ENCODE data around the gene RAB24. TPM values are rescaled to one million over a fixed set of nuclear protein-coding genes. Genes with fewer than 3 reads are reported as not detected.

The RAB24 gene
- total and polyA plus RNA-seq, 8 donors: 1.8 to 87.2 (median 22.2) TPM

DNA sequence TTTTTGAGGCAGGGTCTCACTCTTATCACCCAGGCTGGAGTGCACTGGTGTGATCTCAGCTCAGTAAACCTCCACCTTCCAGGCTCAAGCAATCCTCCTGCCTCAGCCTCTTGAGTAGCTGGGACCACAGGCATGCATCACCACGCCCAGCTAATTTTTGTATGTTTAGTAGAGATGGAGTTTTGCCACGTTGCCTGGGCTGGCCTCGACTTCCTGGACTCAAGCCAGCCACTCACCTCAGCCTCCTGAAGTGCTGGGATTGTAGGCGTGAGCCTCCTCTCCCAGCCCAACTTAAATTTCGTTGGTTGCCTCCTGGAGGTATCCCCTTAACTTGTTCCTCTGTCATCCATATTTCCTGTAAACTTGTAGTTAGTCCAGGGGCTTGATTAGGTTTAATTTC lies 47.2 kb downstream of the RAB24 start:
- TF ChIP-seq POLR2AphosphoS5 (IDR thresholded peaks at IDR 0.05) (no peak), EP300 (IDR thresholded peaks at IDR 0.05) (no peak), POLR2A (IDR thresholded peaks at IDR 0.05) (no peak)
- TF ChIP-seq, protein P1, sequence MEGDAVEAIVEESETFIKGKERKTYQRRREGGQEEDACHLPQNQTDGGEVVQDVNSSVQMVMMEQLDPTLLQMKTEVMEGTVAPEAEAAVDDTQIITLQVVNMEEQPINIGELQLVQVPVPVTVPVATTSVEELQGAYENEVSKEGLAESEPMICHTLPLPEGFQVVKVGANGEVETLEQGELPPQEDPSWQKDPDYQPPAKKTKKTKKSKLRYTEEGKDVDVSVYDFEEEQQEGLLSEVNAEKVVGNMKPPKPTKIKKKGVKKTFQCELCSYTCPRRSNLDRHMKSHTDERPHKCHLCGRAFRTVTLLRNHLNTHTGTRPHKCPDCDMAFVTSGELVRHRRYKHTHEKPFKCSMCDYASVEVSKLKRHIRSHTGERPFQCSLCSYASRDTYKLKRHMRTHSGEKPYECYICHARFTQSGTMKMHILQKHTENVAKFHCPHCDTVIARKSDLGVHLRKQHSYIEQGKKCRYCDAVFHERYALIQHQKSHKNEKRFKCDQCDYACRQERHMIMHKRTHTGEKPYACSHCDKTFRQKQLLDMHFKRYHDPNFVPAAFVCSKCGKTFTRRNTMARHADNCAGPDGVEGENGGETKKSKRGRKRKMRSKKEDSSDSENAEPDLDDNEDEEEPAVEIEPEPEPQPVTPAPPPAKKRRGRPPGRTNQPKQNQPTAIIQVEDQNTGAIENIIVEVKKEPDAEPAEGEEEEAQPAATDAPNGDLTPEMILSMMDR (IDR thresholded peaks at IDR 0.05): no peak
- Histone ChIP-seq H3K9me3 (no peaks in the 10 kb centered on the region), H3K36me3 (peaks cover 48 to 99% (median 97%) of the 10 kb centered on the region in 4 donors), H3K4me3 (no peak overlapping the region), H3K27ac (no peak overlapping the region), H3K27me3 (no peaks in the 10 kb centered on the region), H3K4me1 (no peaks in the 10 kb centered on the region)
- 26 to 46% (median 35%) methylated on average over 5 of the region's 5 CpGs for whole genome bisulfite sequencing, 5 donors
- peak; percentile 29 to 58 for DNase-seq
- intact Hi-C loops (cut with DNase I; ENCODE audit: low total_unique reads): no loop called here

DNA sequence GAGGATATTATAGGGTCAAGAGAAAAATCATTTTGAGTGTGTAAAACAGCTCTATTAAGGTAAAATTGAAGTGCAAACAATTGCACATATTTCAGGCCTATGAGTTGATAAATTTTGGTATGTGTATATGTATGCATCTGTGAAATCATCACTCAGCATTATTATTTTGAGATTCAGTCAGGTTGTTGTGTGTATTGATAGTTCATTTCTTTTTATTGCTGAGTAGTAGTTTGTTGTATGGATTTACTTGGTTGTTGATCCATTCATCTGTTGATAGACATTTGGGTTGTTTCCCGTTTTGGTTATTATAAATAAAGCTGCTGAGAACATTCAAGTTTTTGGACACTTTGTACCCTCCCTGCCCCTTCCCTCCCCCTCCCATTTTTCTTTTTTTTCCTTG lies 50.3 kb downstream of the RAB24 start:
- WGBS, 5 donors: 63 to 93% (median 81%) methylated on average over 1 of the region's 1 CpG
- DNase-seq: no peak
- Histone ChIP-seq H3K27ac (no peak overlapping the region), H3K4me3 (no peak overlapping the region), H3K27me3 (no peaks in the 10 kb centered on the region), H3K36me3 (peaks cover 37 to 98% (median 96%) of the 10 kb centered on the region in 4 donors), H3K9me3 (no peaks in the 10 kb centered on the region), H3K4me1 (no peaks in the 10 kb centered on the region)
- no peak for TF ChIP-seq EP300 (IDR thresholded peaks at IDR 0.05)
- no peak for TF ChIP-seq POLR2A (IDR thresholded peaks at IDR 0.05)
- TF ChIP-seq POLR2AphosphoS5 (IDR thresholded peaks at IDR 0.05): no peak
- TF ChIP-seq, protein P1 (IDR thresholded peaks at IDR 0.05): no peak
- intact Hi-C loops (cut with DNase I; ENCODE audit: low total_unique reads): no loop called here

Other genes starting within 250 kb of the RAB24 start
- 100 to 1,000 TPM in 1 of 5 donors, 10 to 100 TPM in 3, 1 to 10 TPM in 1; 4.1 to 145 (median 11.0) TPM for gene FGFR4, start 216.8 kb downstream of the RAB24 start, total RNA-seq
- 10 to 100 TPM in 2 of 3 donors, 1 to 10 TPM in 1; 5.2 to 17.0 (median 15.9) TPM for gene FGFR4, start 216.8 kb downstream of the RAB24 start, polyA plus RNA-seq
- 10 to 100 TPM; 17.5 to 69.9 (median 40.0) TPM for gene NSD1, start 169.9 kb downstream of the RAB24 start, total RNA-seq
- 1 to 10 TPM; 5.1 to 6.9 (median 5.9) TPM for gene NSD1, start 169.9 kb downstream of the RAB24 start, polyA plus RNA-seq
- gene PRELID1, start 80 bp upstream of the RAB24 start, total RNA-seq: 100 to 1,000 TPM in 3 of 5 donors, 10 to 100 TPM in 2; 82.4 to 201 (median 127) TPM
- 100 to 1,000 TPM; 140 to 177 (median 171) TPM for gene PRELID1, start 80 bp upstream of the RAB24 start, polyA plus RNA-seq
- gene MXD3, start 8.2 kb upstream of the RAB24 start, total RNA-seq: 10 to 100 TPM in 4 of 5 donors, 1 to 10 TPM in 1; 6.8 to 86.9 (median 25.0) TPM
- 10 to 100 TPM in 2 of 3 donors, 1 to 10 TPM in 1; 7.6 to 17.8 (median 15.0) TPM for gene MXD3, start 8.2 kb upstream of the RAB24 start, polyA plus RNA-seq
- 100 to 1,000 TPM in 3 of 5 donors, 10 to 100 TPM in 2; 73.5 to 621 (median 187) TPM for gene LMAN2, start 47.9 kb upstream of the RAB24 start, total RNA-seq
- 100 to 1,000 TPM in 1 of 3 donors, 10 to 100 TPM in 2; 92.9 to 135 (median 98.0) TPM for gene LMAN2, start 47.9 kb upstream of the RAB24 start, polyA plus RNA-seq
- 100 to 1,000 TPM in 1 of 5 donors, 10 to 100 TPM in 1, 1 to 10 TPM in 2, not detected in 1; 4.2 to 100 (median 12.5) TPM for gene RGS14, start 54.2 kb upstream of the RAB24 start, total RNA-seq
- 10 to 100 TPM; 19.0 to 34.3 (median 26.9) TPM for gene RGS14, start 54.2 kb upstream of the RAB24 start, polyA plus RNA-seq
- gene SLC34A1, start 80.7 kb upstream of the RAB24 start, total RNA-seq: not detected
- under 1 TPM in 1 of 3 donors, not detected in 2; 0.10 TPM for gene SLC34A1, start 80.7 kb upstream of the RAB24 start, polyA plus RNA-seq
- not detected for gene PFN3, start 96.9 kb upstream of the RAB24 start, total RNA-seq
- gene PFN3, start 96.9 kb upstream of the RAB24 start, polyA plus RNA-seq: not detected
- 10 to 100 TPM in 2 of 5 donors, not detected in 3; 52.4 to 68.3 TPM for gene F12, start 105.8 kb upstream of the RAB24 start, total RNA-seq
- gene F12, start 105.8 kb upstream of the RAB24 start, polyA plus RNA-seq: 10 to 100 TPM in 1 of 3 donors, under 1 TPM in 1, not detected in 1; 0.50 to 13.6 TPM
- gene GRK6, start 123.0 kb upstream of the RAB24 start, total RNA-seq: 10 to 100 TPM in 4 of 5 donors, 1 to 10 TPM in 1; 1.8 to 91.2 (median 19.1) TPM
- 10 to 100 TPM; 14.6 to 20.2 (median 16.2) TPM for gene GRK6, start 123.0 kb upstream of the RAB24 start, polyA plus RNA-seq
- under 1 TPM in 1 of 5 donors, not detected in 4; 0.73 TPM for gene PRR7, start 143.1 kb upstream of the RAB24 start, total RNA-seq
- 1 to 10 TPM in 2 of 3 donors, under 1 TPM in 1; 0.61 to 3.7 (median 1.5) TPM for gene PRR7, start 143.1 kb upstream of the RAB24 start, polyA plus RNA-seq
- gene DBN1, start 169.9 kb upstream of the RAB24 start, total RNA-seq: 10 to 100 TPM; 15.2 to 78.1 (median 53.3) TPM
- 10 to 100 TPM; 14.7 to 31.3 (median 22.7) TPM for gene DBN1, start 169.9 kb upstream of the RAB24 start, polyA plus RNA-seq
- gene PDLIM7, start 193.9 kb upstream of the RAB24 start, total RNA-seq: 100 to 1,000 TPM in 2 of 5 donors, 10 to 100 TPM in 3; 14.6 to 126 (median 97.0) TPM
- 100 to 1,000 TPM in 1 of 3 donors, 10 to 100 TPM in 2; 43.5 to 142 (median 76.6) TPM for gene PDLIM7, start 193.9 kb upstream of the RAB24 start, polyA plus RNA-seq
- gene DOK3, start 206.1 kb upstream of the RAB24 start, total RNA-seq: 10 to 100 TPM in 1 of 5 donors, 1 to 10 TPM in 2, under 1 TPM in 1, not detected in 1; 0.43 to 31.2 (median 3.9) TPM
- gene DOK3, start 206.1 kb upstream of the RAB24 start, polyA plus RNA-seq: 1 to 10 TPM; 2.4 to 6.0 (median 4.9) TPM
- gene DDX41, start 213.2 kb upstream of the RAB24 start, total RNA-seq: 100 to 1,000 TPM in 3 of 5 donors, 10 to 100 TPM in 2; 54.9 to 263 (median 128) TPM
- gene DDX41, start 213.2 kb upstream of the RAB24 start, polyA plus RNA-seq: 10 to 100 TPM; 65.3 to 72.9 (median 71.0) TPM

All from stomach (tissue), 9 donors.